HepG2 (cell line): ENCODE results near the gene RPL32. TPM values are rescaled to one million over a fixed set of nuclear protein-coding genes. Genes with fewer than 3 reads are reported as not detected.

Experiments used
- ATAC-seq: fragments of 200-7000 bp; cut with Tn5 transposase; 3 replicates; pipeline ENCODE4 v1.9.1; 2020; ENCODE audit warnings: mild to moderate bottlenecking, moderate library complexity
- BruUV-seq: library from RNA; stranded (reverse); fragments of 400-500 nt; replicated peaks from 2 replicates; lab custom pipeline; 2021; lab: Mats Ljungman, UMichigan
- CTCF ChIA-PET: fragments of 300-600 bp; formaldehyde crosslinking; extraction: SDS; loops from one replicate; lab custom pipeline; 2021; ENCODE audit warnings: low total read pairs, inconsistent platforms, low intra/inter-chr PET ratio; lab: Yijun Ruan, JAX
- POLR2A ChIA-PET: fragments of 350-600 bp; sonication (Branson Sonifier 250); formaldehyde crosslinking; loops from one replicate; lab custom pipeline; 2020; ENCODE audit warnings: antibody characterized with exemption, inconsistent platforms; lab: Yijun Ruan, JAX
- DNase-seq: peaks from one replicate; pipeline ENCODE4 v3.0.0-alpha.2; 2015; ENCODE audit warnings: low spot score
- FAIRE-seq: peaks from 3 replicates; lab custom pipeline; 2011; peaks lifted over from hg19 to GRCh38; lab: Jason Lieb, UNC
- H2AFZ ChIP-seq: one replicate; pipeline ENCODE4 v1.6.1; 2011; ENCODE audit warnings: low read length, inconsistent platforms
- H3K27ac ChIP-seq: fragments of 300-600 bp; 3 replicates; pipeline ENCODE4 v1.8.0; 2011; ENCODE audit warnings: mixed run types, mild to moderate bottlenecking, mixed read lengths, low read length, inconsistent platforms; ENCODE audit not compliant: insufficient read depth; ENCODE audit errors: extremely low read length
- H3K27me3 ChIP-seq, 2 experiments: fragments of 200-600 bp in 1 of 2; 2 replicates in 1 of 2; 3 replicates in 1 of 2; pipeline versions ENCODE4 v1.6.0 to v1.8.0; 2011; ENCODE audit warnings: low read length in 2 of 2, mild to moderate bottlenecking in 2 of 2, moderate library complexity in 2 of 2, inconsistent platforms in 1 of 2; ENCODE audit not compliant: insufficient read depth in 2 of 2, control insufficient read depth in 1 of 2
- H3K36me3 ChIP-seq, 2 experiments: fragments of 200-600 bp in 1 of 2; replicated peaks in 1 of 2; 2 replicates in 1 of 2; 3 replicates in 1 of 2; pipeline versions ENCODE4 v1.5.1 to v1.8.0; 2011; ENCODE audit warnings: low read length in 2 of 2, inconsistent platforms in 1 of 2; ENCODE audit not compliant: insufficient read depth in 2 of 2, control insufficient read depth in 1 of 2
- H3K4me1 ChIP-seq: 2 replicates; pipeline ENCODE4 v1.5.1; 2012; ENCODE audit warnings: low read length, inconsistent platforms; ENCODE audit not compliant: insufficient read depth
- H3K4me2 ChIP-seq: 2 replicates; pipeline ENCODE4 v1.6.0; 2011; ENCODE audit warnings: low read depth, low read length, inconsistent platforms
- H3K4me3 ChIP-seq, 3 experiments: fragments of 200-600 bp in 1 of 3; sonication (generic), shearing (Covaris generic) in 1 of 3; replicated peaks in 1 of 3; 2 replicates each; pipeline ENCODE4 v1.5.1; 2011 to 2016; ENCODE audit warnings: low read length in 3 of 3, inconsistent platforms in 2 of 3, low read depth in 2 of 3, mild to moderate bottlenecking in 2 of 3, control low read depth in 1 of 3, mixed read lengths in 1 of 3; ENCODE audit not compliant: insufficient read depth in 1 of 3
- H3K79me2 ChIP-seq: one replicate; pipeline ENCODE4 v1.6.1; 2011; ENCODE audit warnings: low read length, inconsistent platforms; ENCODE audit not compliant: insufficient read depth
- H3K9ac ChIP-seq: 2 replicates; pipeline ENCODE4 v1.6.0; 2011; ENCODE audit warnings: mild to moderate bottlenecking, low read depth, low read length, inconsistent platforms; ENCODE audit not compliant: insufficient read depth
- H3K9me3 ChIP-seq: 2 replicates; pipeline ENCODE4 v1.5.1; 2012; ENCODE audit warnings: mild to moderate bottlenecking, low read length
- H4K20me1 ChIP-seq: 2 replicates; pipeline ENCODE4 v1.6.0; 2011; ENCODE audit warnings: inconsistent platforms, mild to moderate bottlenecking, low read length, moderate library complexity; ENCODE audit not compliant: insufficient read depth
- AGO2 ChIP-seq: fragments of 200-400 bp; formaldehyde crosslinking; optimal IDR thresholded peaks from 2 replicates; pipeline ENCODE3; 2017; ENCODE audit warnings: mild to moderate bottlenecking, low read depth, low read length, moderate library complexity
- POLR2A ChIP-seq, 2 experiments: IDR thresholded peaks; 2 replicates each; pipeline ENCODE4 v1.6.1; 2011; ENCODE audit warnings: low read depth in 2 of 2, low read length in 2 of 2, mild to moderate bottlenecking in 1 of 2, moderate library complexity in 1 of 2; ENCODE audit not compliant: insufficient read depth in 1 of 2
- POLR2G ChIP-seq: fragments of 200-400 bp; formaldehyde crosslinking; IDR thresholded peaks from 2 replicates; pipeline ENCODE4 v1.6.1; 2018; ENCODE audit warnings: mild to moderate bottlenecking, low read depth, low read length, moderate library complexity
- RBFOX2 ChIP-seq: fragments of 200-400 bp; formaldehyde crosslinking; IDR thresholded peaks from 2 replicates; pipeline ENCODE4 v1.6.1; 2017; ENCODE audit warnings: low read depth, mild to moderate bottlenecking, low read length
- RBM22 ChIP-seq: fragments of 200-400 bp; formaldehyde crosslinking; optimal IDR thresholded peaks from 2 replicates; pipeline ENCODE3; 2017; ENCODE audit warnings: mild to moderate bottlenecking, low read length, moderate library complexity
- ZFP36 ChIP-seq: fragments of 150-350 bp; IDR thresholded peaks from 2 replicates; pipeline ENCODE4 v1.6.1; 2018; ENCODE audit warnings: borderline replicate concordance, low read length, low read depth; ENCODE audit not compliant: partially characterized antibody
- ZMYM2 ChIP-seq: sonication (generic); formaldehyde crosslinking; IDR thresholded peaks from 2 replicates; pipeline ENCODE4 v1.8.0; 2022; ENCODE audit warnings: mild to moderate bottlenecking, missing genetic modification reagents
- WGBS: methylation state at CpG from one replicate; pipeline ENCODE4 v1.1.6; 2017; ENCODE audit warnings: low lambda C conversion rate; 5-methylcytosine and 5-hydroxymethylcytosine counted together
- in situ Hi-C: cut with HindIII; loops from 2 replicates; pipeline ENCODE4 v1.10.0; 2017; ENCODE audit warnings: low pct_unique_long_range_greater_than_20kb; ENCODE audit not compliant: extremely low pct_ligation_motif_present
- intact Hi-C: fragments of 100-400 bp; cut with micrococcal nuclease; formaldehyde crosslinking; loops from one replicate; pipeline ENCODE4 v1.10.0; 2022; ENCODE audit not compliant: unreplicated experiment
- polyA plus RNA-seq, 8 experiments: library from polyadenylated mRNA; depleted of rRNA in 3 of 8; stranded (reverse) in 7 of 8; unstranded in 1 of 8; fragments of >200 nt; fragmentation: Illumina TruSeq in 4 of 8; extraction: Trizol in 4 of 8; gene quantifications; 2 replicates each; pipeline versions ENCODE4 v1.2.1 to v1.2.3, GENCODE V29; 2011 to 2016; ENCODE audit warnings: low read depth in 4 of 8, missing spikeins in 1 of 8, mixed read lengths in 1 of 8; ENCODE audit not compliant: insufficient read depth in 1 of 8
- total RNA-seq, 5 experiments: library from RNA; depleted of rRNA; stranded (reverse); fragments of >200 nt; fragmentation: Illumina TruSeq; extraction: Trizol; gene quantifications; 2 replicates each; pipeline ENCODE4 v1.2.3, GENCODE V29; 2016; ENCODE audit warnings: low read depth in 1 of 5

RPL32 gene
- total and polyA plus RNA-seq, 2 of the 13 experiments (the other 11 are each of a cell fraction or from before 2014, with no cell fraction given) = 1,781 to 2,401 TPM

DNA sequence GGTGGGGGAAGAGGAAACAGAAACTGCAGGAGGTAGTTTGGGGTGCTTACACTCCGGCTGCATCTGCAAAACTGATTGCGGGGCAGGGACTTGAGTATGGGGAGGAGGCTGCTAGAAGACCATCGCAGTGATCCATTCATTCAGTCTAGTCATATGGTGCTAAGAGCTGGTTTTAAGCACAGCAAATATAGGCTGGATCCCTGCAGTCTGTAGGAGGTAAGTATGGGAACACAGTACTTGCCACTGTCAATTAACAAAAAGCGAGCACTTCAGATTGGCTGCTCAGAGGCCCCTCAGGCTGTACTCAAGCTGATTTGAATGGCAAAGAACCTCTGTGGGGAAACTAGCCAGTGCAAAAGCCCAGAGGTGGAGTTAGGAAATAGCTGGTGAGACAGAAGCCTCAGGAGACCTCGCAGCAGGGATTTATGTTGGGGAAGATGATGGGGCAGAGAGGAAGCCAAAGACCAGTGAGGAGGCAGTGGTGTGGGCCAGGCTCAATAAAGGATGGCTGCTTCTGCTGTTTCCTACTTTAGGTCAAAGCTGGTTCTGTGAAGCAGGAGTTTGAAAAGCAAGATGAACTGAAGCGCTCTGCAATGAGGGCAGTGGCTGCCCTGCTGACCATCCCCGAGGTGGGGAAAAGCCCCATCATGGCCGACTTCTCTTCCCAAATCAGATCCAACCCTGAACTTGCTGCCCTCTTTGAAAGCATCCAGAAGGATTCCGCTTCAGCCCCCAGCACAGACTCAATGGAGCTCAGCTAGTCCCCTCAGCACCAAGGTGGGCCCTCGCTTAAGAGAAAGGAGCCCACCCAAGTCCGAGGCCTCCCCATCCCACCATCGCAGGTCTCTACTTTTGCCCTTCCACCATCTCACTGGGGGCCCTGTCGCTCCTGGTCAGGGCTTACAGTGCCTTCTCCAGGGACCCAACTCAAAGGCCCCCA is 7.9 kb downstream of the RPL32 start:
- POLR2A ChIA-PET = interaction anchor here (1.1 to 3.2 kb wide), 5 partner anchors 8 to 23 kb away, joined by 3 to 17 read pairs (median 6); partner anchors contain the start of gene RPL32
- TF ChIP-seq POLR2G = peak; percentile 15; the same call in 1 of the 2 replicates
- peak; percentile 66 for TF ChIP-seq AGO2
- TF ChIP-seq ZFP36 = no peak
- no peak for TF ChIP-seq ZMYM2 (CRISPR knock-in tag)
- TF ChIP-seq RBM22 = peak; percentile 46
- TF ChIP-seq RBFOX2 = peak; percentile 71
- TF ChIP-seq POLR2A (IDR thresholded peaks at IDR 0.05; ENCODE audit: insufficient read depth in 1 of 2, low read depth in 2 of 2, low read length in 2 of 2) = peak in 1 of 2 experiments; percentile 25; a peak in 3 of 4 replicates
- TF ChIP-seq, all 625 proteins: peak for 5
- WGBS = 88% methylated on average over 12 of the region's 13 CpGs
- no peak overlapping the region for H3K4me3 ChIP-seq
- H3K36me3 ChIP-seq = peaks cover 26 to 69% of the 10 kb centered on the region in 2 experiments
- CTCF ChIA-PET = no interaction called here
- no peaks in the 10 kb centered on the region for H3K9me3 ChIP-seq
- no peak overlapping the region for H3K27ac ChIP-seq
- H4K20me1 ChIP-seq = peaks cover 22% of the 10 kb centered on the region
- in situ Hi-C loops = no loop called here
- H3K79me2 ChIP-seq = peaks cover 12% of the 10 kb centered on the region
- no peak overlapping the region for H3K4me2 ChIP-seq
- no peak for DNase-seq
- no peak overlapping the region for H3K9ac ChIP-seq
- no peaks in the 10 kb centered on the region for H3K27me3 ChIP-seq
- no TSS peak for BruUV-seq
- intact Hi-C loops = no loop called here
- peaks cover 22% of the 10 kb centered on the region for H3K4me1 ChIP-seq
- no peak for FAIRE-seq
- ATAC-seq = no peak
- H2AFZ ChIP-seq = no peak overlapping the region
